C4-2B (cell line): ENCODE data around the gene KIAA0825.

Experiments used
- CTCF ChIP-seq: fragments of 450-650 bp; conservative IDR thresholded peaks from 2 replicates; pipeline ENCODE4 v1.5.1; 2017; ENCODE audit warnings: mild to moderate bottlenecking
- ZFX ChIP-seq: fragments of 450-650 bp; IDR thresholded peaks from 2 replicates; pipeline ENCODE4 v1.6.1; 2017

GRCh38 chr5:94389515-94389899, 228.9 kb downstream of the KIAA0825 start:
- TF ChIP-seq CTCF (no peak), ZFX (no peak)
